ENCODE measurements around the gene SIAH3. TPM values are rescaled to one million over a fixed set of nuclear protein-coding genes. Genes with fewer than 3 reads are reported as not detected.

Gene SIAH3
- total RNA-seq, 1 donor, result not detected

DNA sequence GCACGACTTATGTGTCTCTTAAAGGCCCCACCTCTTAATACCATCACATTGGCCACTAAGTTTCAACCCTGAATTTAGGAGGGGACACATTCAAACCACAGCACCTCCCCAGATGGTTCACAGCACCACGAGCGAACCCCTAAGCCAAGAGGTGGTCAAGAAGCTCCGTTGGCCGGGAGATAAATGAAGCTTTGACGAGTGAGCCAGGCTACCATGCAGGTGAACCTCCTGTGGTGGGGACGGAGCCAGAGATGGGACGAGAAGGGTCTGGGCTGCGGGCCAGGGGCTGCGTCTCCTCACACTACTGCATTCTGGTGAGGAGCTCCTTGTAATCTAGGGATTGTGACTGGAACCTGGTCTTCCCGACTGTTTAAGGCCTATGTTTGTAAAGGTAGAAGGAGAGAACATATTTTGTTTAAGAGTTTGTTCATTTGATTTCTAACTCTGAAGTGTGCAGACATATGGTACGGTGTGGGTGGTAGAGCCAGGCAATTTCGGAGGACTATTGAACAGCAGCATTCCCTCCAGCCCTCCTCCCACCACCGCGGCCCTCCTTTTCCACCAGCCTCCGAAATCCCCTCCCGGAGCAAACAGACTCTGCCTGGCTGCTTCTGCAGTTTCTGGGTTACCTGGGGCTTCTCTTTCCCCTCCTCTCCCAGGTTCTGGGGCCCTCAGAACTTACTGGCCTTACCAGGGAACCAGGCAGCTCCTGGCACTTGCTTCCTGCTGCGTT, 31.3 kb downstream of the SIAH3 start:
- Histone ChIP-seq H3K79me2 (ENCODE audit: insufficient read depth, low read length) (no peaks in the 10 kb centered on the region), H4K20me1 (ENCODE audit: insufficient read depth, low read length) (no peaks in the 10 kb centered on the region), H3K4me1 (ENCODE audit: insufficient read depth, low read length) (no peaks in the 10 kb centered on the region), H2AFZ (ENCODE audit: low read length) (no peak overlapping the region), H3K27me3 (ENCODE audit: insufficient read depth, low read length) (peaks cover 15% of the 10 kb centered on the region), H3K36me3 (ENCODE audit: insufficient read depth, low read length) (no peaks in the 10 kb centered on the region), H3K4me2 (ENCODE audit: insufficient read depth, low read length) (no peak overlapping the region), H3K9me3 (ENCODE audit: low read depth, low read length) (peaks cover 3% of the 10 kb centered on the region), H3K4me3 (ENCODE audit: insufficient read depth, low read length) (no peak overlapping the region), H3K27ac (ENCODE audit: low read depth, low read length) (no peak overlapping the region)
- TF ChIP-seq, protein P1, sequence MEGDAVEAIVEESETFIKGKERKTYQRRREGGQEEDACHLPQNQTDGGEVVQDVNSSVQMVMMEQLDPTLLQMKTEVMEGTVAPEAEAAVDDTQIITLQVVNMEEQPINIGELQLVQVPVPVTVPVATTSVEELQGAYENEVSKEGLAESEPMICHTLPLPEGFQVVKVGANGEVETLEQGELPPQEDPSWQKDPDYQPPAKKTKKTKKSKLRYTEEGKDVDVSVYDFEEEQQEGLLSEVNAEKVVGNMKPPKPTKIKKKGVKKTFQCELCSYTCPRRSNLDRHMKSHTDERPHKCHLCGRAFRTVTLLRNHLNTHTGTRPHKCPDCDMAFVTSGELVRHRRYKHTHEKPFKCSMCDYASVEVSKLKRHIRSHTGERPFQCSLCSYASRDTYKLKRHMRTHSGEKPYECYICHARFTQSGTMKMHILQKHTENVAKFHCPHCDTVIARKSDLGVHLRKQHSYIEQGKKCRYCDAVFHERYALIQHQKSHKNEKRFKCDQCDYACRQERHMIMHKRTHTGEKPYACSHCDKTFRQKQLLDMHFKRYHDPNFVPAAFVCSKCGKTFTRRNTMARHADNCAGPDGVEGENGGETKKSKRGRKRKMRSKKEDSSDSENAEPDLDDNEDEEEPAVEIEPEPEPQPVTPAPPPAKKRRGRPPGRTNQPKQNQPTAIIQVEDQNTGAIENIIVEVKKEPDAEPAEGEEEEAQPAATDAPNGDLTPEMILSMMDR (IDR thresholded peaks at IDR 0.05; ENCODE audit: extremely low read depth, low read depth, low read length), result no peak
- no peak for DNase-seq (ENCODE audit: insufficient read length, low spot score, missing footprints)

DNA sequence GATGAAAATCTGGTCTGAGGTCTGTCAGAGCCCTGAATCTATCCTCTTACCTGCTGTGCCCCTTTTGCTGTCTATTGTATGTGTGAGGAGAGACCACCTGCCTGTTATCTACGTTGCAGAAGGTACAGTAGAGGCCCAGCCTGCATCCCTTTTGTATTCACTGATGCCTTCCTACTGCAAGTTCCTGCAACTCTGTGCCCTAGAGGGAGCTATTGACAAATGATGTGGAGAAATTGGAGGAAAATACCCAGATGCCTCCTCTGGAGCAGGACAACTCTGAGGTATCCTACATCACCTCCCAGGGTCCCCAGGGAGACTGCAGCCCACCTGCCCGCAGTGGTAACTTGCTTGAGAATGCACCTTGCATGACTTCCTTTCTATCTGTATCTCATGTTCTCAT, 33.7 kb downstream of the SIAH3 start:
- Histone ChIP-seq H3K36me3 (ENCODE audit: insufficient read depth, low read length) (no peaks in the 10 kb centered on the region), H2AFZ (ENCODE audit: low read length) (no peak overlapping the region), H3K27ac (ENCODE audit: low read depth, low read length) (no peak overlapping the region), H3K4me2 (ENCODE audit: insufficient read depth, low read length) (no peak overlapping the region), H3K79me2 (ENCODE audit: insufficient read depth, low read length) (no peaks in the 10 kb centered on the region), H3K4me1 (ENCODE audit: insufficient read depth, low read length) (no peaks in the 10 kb centered on the region), H3K4me3 (ENCODE audit: insufficient read depth, low read length) (no peak overlapping the region), H3K27me3 (ENCODE audit: insufficient read depth, low read length) (peaks cover 13% of the 10 kb centered on the region), H3K9me3 (ENCODE audit: low read depth, low read length) (peaks cover 3% of the 10 kb centered on the region), H4K20me1 (ENCODE audit: insufficient read depth, low read length) (no peaks in the 10 kb centered on the region)
- TF ChIP-seq, protein P1 (IDR thresholded peaks at IDR 0.05; ENCODE audit: extremely low read depth, low read depth, low read length), result peak; percentile 17
- DNase-seq (ENCODE audit: insufficient read length, low spot score, missing footprints), result no peak

DNA sequence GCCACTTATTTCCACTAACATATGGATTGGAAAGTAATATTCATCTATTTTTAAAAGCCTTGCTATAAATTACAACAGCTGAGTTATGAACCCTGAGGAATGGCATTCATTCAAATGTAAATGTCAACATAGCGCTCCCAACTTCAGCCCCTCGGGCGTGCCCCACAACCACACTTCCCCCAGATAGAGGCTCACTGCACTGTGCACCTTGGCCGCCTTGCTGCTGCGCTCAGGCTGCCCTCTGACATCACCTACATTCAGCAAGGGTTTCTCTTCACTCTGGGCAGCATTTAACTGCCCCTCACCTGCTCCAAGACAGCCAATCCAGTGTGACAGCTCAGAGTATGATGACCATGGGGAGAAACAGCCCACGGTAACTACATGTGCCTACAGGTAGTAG, 35.1 kb downstream of the SIAH3 start:
- Histone ChIP-seq H3K36me3 (ENCODE audit: insufficient read depth, low read length) (no peaks in the 10 kb centered on the region), H3K4me1 (ENCODE audit: insufficient read depth, low read length) (no peaks in the 10 kb centered on the region), H2AFZ (ENCODE audit: low read length) (no peak overlapping the region), H3K79me2 (ENCODE audit: insufficient read depth, low read length) (no peaks in the 10 kb centered on the region), H4K20me1 (ENCODE audit: insufficient read depth, low read length) (no peaks in the 10 kb centered on the region), H3K27me3 (ENCODE audit: insufficient read depth, low read length) (peaks cover 16% of the 10 kb centered on the region), H3K9me3 (ENCODE audit: low read depth, low read length) (peaks cover 3% of the 10 kb centered on the region), H3K4me2 (ENCODE audit: insufficient read depth, low read length) (no peak overlapping the region), H3K27ac (ENCODE audit: low read depth, low read length) (no peak overlapping the region), H3K4me3 (ENCODE audit: insufficient read depth, low read length) (no peak overlapping the region)
- TF ChIP-seq, protein P1 (IDR thresholded peaks at IDR 0.05; ENCODE audit: extremely low read depth, low read depth, low read length), result no peak
- DNase-seq (ENCODE audit: insufficient read length, low spot score, missing footprints), result no peak

DNA sequence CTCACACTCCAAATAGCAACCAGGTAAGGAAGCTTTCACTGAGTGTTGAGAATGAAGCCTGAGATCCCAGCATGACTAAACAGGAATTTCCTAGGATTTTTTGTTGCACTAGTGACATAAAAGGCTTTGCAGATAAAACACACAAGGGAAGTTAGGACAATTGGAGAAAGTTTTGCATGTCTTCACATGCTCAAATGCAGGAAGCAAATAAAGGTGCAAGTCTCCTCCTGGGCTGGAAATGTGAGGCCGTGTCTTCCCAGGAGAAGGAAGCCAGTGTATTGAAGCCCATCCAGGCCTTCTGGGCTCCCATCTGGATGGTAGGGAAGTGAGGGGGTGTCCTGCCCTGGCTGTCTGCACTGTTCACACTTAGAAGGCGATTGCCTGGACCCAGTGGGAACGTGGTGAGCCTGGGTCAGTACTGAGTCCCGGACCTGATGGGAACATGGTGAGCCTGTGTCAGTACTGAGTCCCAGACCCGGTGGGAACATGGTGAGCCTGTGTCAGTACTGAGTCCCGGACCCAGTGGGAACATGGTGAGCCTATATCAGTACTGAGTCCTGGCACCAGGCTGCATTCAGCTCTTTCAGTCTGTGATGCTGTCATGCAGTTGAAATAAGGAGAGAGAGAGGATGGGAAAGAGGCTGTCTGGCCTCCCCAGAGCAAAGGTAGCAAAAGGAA, 38.7 kb downstream of the SIAH3 start:
- Histone ChIP-seq H3K4me3 (ENCODE audit: insufficient read depth, low read length) (no peak overlapping the region), H3K27me3 (ENCODE audit: insufficient read depth, low read length) (peaks cover 7% of the 10 kb centered on the region), H3K4me1 (ENCODE audit: insufficient read depth, low read length) (no peaks in the 10 kb centered on the region), H3K36me3 (ENCODE audit: insufficient read depth, low read length) (no peaks in the 10 kb centered on the region), H4K20me1 (ENCODE audit: insufficient read depth, low read length) (no peaks in the 10 kb centered on the region), H2AFZ (ENCODE audit: low read length) (no peak overlapping the region), H3K79me2 (ENCODE audit: insufficient read depth, low read length) (no peaks in the 10 kb centered on the region), H3K27ac (ENCODE audit: low read depth, low read length) (no peak overlapping the region), H3K9me3 (ENCODE audit: low read depth, low read length) (no peaks in the 10 kb centered on the region), H3K4me2 (ENCODE audit: insufficient read depth, low read length) (no peak overlapping the region)
- TF ChIP-seq, protein P1 (IDR thresholded peaks at IDR 0.05; ENCODE audit: extremely low read depth, low read depth, low read length), result no peak
- DNase-seq (ENCODE audit: insufficient read length, low spot score, missing footprints), result no peak
